ENCODE measurements around the gene SYT12. TPM values are rescaled to one million over a fixed set of nuclear protein-coding genes. Genes with fewer than 3 reads are reported as not detected.
A peak's percentile ranks its signal among the peaks of the same experiment; 100 is the strongest.

SYT12 gene
- total and polyA plus RNA-seq, 2 donors from 2014 or later = 0.13 to 4.2 TPM

GRCh38 chr11:67082071-67082791, 59.3 kb downstream of the SYT12 start:
- FAIRE-seq (no peak), DNase-seq (peak in 4 of 5 donors; percentile 28 to 62 (median 48))
- Histone ChIP-seq H3K4me3 (ENCODE audit: low read length in 3 of 3) (no peak overlapping the region), H3K4me1 (ENCODE audit: control insufficient read depth in 2 of 3, insufficient read depth in 2 of 3, low read depth in 1 of 3, low read length in 3 of 3) (peaks cover 0 to 2% (median 0%) of the 10 kb centered on the region in 3 donors), H3K27me3 (ENCODE audit: control insufficient read depth, insufficient read depth, low read length) (no peaks in the 10 kb centered on the region), H3K27ac (ENCODE audit: low read depth in 2 of 2, low read length in 2 of 2) (no peak overlapping the region), H3K36me3 (ENCODE audit: control insufficient read depth in 2 of 3, insufficient read depth in 3 of 3, low read length in 3 of 3) (no peaks in the 10 kb centered on the region), H3K9me3 (ENCODE audit: control insufficient read depth in 2 of 3, insufficient read depth in 1 of 3, low read length in 3 of 3) (no peaks in the 10 kb centered on the region), H3K9ac (ENCODE audit: low read length in 3 of 3) (no peak overlapping the region)
- TF ChIP-seq CTCF (IDR thresholded peaks at IDR 0.05; ENCODE audit: borderline replicate concordance, extremely low read depth, insufficient read depth) = no peak
- intact Hi-C loops (cut with DNase I) = no loop called here

- Histone ChIP-seq H3K27me3 (ENCODE audit: control insufficient read depth, insufficient read depth, low read length) (no peaks in the 10 kb centered on the region), H3K4me1 (ENCODE audit: control insufficient read depth in 2 of 3, insufficient read depth in 2 of 3, low read depth in 1 of 3, low read length in 3 of 3) (no peaks in the 10 kb centered on the region), H3K27ac (ENCODE audit: low read depth in 2 of 2, low read length in 2 of 2) (no peak overlapping the region), H3K9ac (ENCODE audit: low read length in 3 of 3) (no peak overlapping the region), H3K4me3 (ENCODE audit: low read length in 3 of 3) (no peak overlapping the region), H3K9me3 (ENCODE audit: control insufficient read depth in 2 of 3, insufficient read depth in 1 of 3, low read length in 3 of 3) (no peaks in the 10 kb centered on the region), H3K36me3 (ENCODE audit: control insufficient read depth in 2 of 3, insufficient read depth in 3 of 3, low read length in 3 of 3) (no peaks in the 10 kb centered on the region)
- FAIRE-seq = no peak
- DNase-seq = no peak
- no peak for TF ChIP-seq CTCF (IDR thresholded peaks at IDR 0.05; ENCODE audit: borderline replicate concordance, extremely low read depth, insufficient read depth)
- intact Hi-C loops (cut with DNase I) = no loop called here
These were observed 60.9 kb downstream of the SYT12 start for GRCh38 chr11:67083786-67084366.

GRCh38 chr11:67085617-67086016, 62.7 kb downstream of the SYT12 start:
- FAIRE-seq = no peak
- Histone ChIP-seq H3K9me3 (ENCODE audit: control insufficient read depth in 2 of 3, insufficient read depth in 1 of 3, low read length in 3 of 3) (no peaks in the 10 kb centered on the region), H3K9ac (ENCODE audit: low read length in 3 of 3) (no peak overlapping the region), H3K36me3 (ENCODE audit: control insufficient read depth in 2 of 3, insufficient read depth in 3 of 3, low read length in 3 of 3) (no peaks in the 10 kb centered on the region), H3K27ac (ENCODE audit: low read depth in 2 of 2, low read length in 2 of 2) (no peak overlapping the region), H3K27me3 (ENCODE audit: control insufficient read depth, insufficient read depth, low read length) (no peaks in the 10 kb centered on the region), H3K4me3 (ENCODE audit: low read length in 3 of 3) (no peak overlapping the region), H3K4me1 (ENCODE audit: control insufficient read depth in 2 of 3, insufficient read depth in 2 of 3, low read depth in 1 of 3, low read length in 3 of 3) (no peaks in the 10 kb centered on the region)
- intact Hi-C loops (cut with DNase I) = no loop called here
- no peak for DNase-seq
- no peak for TF ChIP-seq CTCF (IDR thresholded peaks at IDR 0.05; ENCODE audit: borderline replicate concordance, extremely low read depth, insufficient read depth)
